ENCODE measurements around the gene COX6B1.
A peak's percentile ranks its signal among the peaks of the same experiment; 100 is the strongest.
"Not testable (repeated sequence)": the region's sequence is repeated elsewhere in the genome, so short reads cannot be mapped to it uniquely, and the experiment has no call there.

Gene COX6B1

GRCh38 chr19:35648017-35648961 is at the start of gene COX6B1:
Gene COX6B1, plus strand, starts transcription at chr19:35648323. Its CDS starts 2,921 bp downstream, at chr19:35651244.
- peak; percentile 98 for FAIRE-seq

- no peak for FAIRE-seq
Measured at GRCh38 chr19:35601971-35602370, 46.2 kb upstream of the COX6B1 start.

GRCh38 chr19:35604436-35604835 is 43.7 kb upstream of the COX6B1 start:
- FAIRE-seq = not testable (repeated sequence)

DNA sequence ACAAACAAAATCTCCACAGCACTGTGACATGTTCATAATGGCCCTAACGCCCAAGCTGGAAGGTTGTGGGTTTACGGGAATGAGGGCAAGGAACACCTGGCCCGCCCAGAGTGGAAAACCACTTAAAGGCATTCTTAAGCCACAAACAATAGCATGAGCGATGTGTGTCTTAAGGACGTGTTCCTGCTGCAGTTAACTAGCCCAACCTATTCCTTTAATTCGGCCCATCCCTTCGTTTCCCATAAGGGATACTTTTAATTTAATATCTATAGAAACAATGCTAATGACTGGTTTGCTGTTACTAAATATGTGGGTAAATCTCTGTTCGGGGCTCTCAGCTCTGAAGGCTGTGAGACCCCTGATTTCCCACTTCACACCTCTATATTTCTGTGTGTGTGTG is 41.0 kb upstream of the COX6B1 start:
- not testable (repeated sequence) for FAIRE-seq

GRCh38 chr19:35607661-35608060 is 40.5 kb upstream of the COX6B1 start:
- FAIRE-seq = no peak

DNA sequence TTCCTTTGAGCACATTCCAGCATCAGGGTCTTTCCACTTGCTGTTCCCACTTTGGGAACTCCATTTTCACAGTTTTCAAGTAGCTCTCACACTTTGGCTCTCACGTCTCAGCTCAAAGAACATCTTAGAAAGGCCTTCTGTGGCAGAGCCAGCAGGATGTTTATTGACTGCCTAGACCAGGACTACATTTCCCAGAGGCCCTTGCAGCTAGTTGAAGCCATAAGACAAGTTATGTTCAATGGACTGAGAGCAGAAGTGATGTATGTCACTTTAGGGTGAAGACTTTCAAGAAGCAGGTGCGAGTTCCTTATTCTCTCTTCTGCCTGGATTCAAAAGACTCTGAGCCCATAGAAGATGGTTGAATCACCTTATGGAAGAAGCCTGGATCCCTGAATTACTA is 39.9 kb upstream of the COX6B1 start:
- no peak for FAIRE-seq

- FAIRE-seq = no peak
Measured at GRCh38 chr19:35609851-35610353, 38.2 kb upstream of the COX6B1 start.

DNA sequence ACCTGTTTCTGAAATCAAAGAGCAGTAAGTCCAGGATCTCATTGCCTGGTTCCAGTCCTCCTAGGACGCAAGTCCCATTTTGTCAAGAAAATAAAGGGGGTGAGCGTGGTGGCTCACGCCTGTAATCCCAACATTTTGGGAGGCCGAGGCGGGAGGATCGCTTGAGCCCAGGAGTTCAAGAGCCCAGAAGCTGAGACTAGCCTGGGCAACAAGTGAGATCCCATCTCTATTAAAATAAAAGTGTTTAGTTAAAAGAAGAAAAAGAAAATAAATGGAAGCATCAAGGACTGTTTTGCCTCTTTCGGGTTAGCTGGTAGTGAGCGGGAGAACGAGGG is 35.9 kb upstream of the COX6B1 start:
- no peak for FAIRE-seq

GRCh38 chr19:35612559-35613321 is 35.4 kb upstream of the COX6B1 start, which contains the start of gene HAUS5:
Gene HAUS5, plus strand, starts transcription at chr19:35612735. Its CDS starts 60 bp downstream, at chr19:35612795.
- FAIRE-seq = peak; percentile 87

GRCh38 chr19:35613574-35613973 is 34.5 kb upstream of the COX6B1 start:
- FAIRE-seq = no peak

GRCh38 chr19:35615036-35615435 is 33.1 kb upstream of the COX6B1 start:
- no peak for FAIRE-seq

DNA sequence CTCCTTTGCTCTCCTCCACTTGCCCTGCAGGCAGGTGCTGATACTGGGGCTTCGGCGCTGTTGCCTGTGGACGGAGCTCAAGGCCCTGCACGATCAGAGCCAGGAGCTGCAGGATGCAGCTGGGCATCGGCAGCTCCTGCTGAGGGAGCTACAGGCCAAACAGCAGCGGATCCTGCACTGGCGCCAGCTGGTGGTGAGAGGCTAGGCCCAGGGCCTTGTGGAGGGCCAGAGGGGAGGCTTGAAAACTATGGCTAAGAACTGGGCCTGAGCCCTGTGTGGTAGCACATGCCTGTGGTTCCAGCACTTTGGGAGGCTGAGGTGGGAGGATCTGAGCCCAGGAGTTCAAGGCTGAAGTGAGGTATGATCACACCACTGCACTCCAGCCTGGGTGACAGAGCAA is 29.3 kb upstream of the COX6B1 start:
- FAIRE-seq = no peak

DNA sequence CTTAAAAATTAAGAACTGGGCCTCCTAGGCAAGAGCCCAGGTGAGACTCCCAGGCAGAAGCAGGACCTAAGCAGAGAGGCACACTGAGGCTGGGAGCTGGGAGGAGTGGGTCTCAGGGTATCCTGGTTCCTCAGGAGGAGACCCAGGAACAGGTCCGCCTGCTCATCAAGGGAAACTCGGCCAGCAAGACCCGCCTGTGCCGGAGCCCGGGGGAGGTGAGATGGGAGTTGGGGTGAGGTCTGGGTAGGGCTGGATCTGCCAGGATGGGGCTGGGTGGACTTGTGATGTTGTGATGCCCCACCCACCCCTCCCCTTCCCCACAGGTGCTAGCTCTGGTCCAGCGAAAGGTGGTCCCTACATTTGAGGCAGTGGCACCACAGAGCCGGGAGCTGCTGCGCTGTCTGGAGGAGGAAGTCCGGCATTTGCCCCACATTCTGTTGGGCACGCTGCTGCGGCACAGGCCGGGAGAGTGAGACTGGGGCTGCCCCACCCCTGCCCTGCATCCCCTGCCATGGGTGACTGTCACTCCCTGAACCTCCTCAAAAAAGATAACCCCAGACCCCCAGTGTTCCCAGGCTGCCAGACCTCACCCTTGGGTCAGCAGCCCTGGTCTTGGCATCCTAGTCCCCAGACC is 28.7 kb upstream of the COX6B1 start:
- FAIRE-seq = no peak

DNA sequence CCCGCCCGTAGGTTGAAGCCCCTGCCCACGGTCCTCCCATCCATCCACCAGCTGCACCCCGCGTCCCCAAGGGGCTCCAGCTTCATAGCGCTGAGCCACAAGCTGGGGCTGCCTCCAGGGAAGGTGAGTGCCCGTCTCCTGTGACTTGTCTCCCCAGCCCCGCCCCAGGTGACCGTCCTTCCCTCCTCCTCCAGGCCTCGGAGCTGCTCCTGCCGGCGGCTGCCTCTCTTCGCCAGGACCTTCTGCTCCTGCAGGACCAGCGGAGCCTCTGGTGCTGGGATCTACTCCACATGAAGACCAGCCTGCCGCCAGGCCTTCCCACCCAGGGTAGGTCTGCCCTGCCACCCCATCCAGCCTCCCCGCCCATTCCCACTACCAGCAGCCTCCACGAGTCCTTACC is 28.1 kb upstream of the COX6B1 start:
- FAIRE-seq = no peak

GRCh38 chr19:35621708-35622107 is 26.4 kb upstream of the COX6B1 start:
- FAIRE-seq = no peak

- no peak for FAIRE-seq
Measured at GRCh38 chr19:35622750-35623149, 25.4 kb upstream of the COX6B1 start.

- no peak for FAIRE-seq
Measured at GRCh38 chr19:35623327-35624010, 24.7 kb upstream of the COX6B1 start.

- no peak for FAIRE-seq
Measured at GRCh38 chr19:35628264-35628564, 19.9 kb upstream of the COX6B1 start.

DNA sequence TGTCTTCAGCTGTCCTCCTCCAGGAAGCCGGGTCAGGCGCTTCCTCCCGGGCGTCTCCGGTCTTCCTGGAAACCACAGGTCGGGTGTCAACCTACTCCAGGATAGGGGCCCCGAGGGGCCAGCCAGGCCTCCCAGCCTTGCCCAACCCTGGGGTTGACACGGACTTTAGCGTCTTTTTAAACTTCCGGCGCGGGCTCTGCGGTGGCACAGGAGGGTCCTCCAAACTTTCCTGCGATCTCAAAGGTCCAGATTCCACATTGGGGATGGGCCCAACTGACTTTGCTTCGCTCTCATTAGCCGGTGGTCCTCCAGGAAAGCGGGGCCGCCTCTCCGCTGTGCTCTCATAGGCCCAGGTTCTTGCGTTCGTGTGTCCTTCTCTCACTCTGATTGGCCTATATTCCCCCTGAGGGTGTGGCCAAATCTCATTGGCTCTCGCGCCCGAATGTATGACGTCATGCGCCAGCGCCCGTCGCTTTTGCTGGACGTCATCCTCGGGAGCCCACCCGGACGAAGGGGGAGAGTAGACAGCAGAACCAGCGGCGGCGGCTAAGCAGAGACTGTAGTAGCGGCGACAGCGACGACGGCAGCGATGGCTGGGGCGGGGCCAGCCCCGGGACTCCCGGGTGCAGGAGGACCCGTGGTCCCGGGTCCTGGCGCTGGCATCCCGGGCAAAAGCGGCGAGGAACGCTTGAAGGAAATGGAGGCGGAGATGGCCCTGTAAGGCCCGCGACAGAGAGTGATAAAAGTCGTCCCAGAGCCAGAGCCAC is 19.4 kb upstream of the COX6B1 start, which contains the start of gene RBM42:
TSS of gene RBM42 (plus strand) at position 472 of the 767 bp plus-strand sequence. CDS start at position 590, 118 bp downstream.
- peak; percentile 99 for FAIRE-seq

DNA sequence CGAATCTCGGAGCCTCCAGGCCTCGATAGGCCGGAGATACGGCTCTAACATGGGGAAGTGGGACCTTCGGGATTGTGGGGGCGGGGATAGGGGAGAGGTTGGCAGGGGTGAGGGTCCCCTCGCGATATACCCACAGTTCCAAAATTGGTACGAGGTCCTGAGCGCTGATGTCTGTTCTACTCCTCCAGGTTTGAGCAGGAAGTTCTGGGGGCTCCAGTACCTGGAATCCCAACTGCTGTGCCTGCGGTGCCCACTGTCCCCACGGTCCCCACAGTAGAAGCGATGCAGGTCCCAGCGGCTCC is 18.8 kb upstream of the COX6B1 start:
- no peak for FAIRE-seq

DNA sequence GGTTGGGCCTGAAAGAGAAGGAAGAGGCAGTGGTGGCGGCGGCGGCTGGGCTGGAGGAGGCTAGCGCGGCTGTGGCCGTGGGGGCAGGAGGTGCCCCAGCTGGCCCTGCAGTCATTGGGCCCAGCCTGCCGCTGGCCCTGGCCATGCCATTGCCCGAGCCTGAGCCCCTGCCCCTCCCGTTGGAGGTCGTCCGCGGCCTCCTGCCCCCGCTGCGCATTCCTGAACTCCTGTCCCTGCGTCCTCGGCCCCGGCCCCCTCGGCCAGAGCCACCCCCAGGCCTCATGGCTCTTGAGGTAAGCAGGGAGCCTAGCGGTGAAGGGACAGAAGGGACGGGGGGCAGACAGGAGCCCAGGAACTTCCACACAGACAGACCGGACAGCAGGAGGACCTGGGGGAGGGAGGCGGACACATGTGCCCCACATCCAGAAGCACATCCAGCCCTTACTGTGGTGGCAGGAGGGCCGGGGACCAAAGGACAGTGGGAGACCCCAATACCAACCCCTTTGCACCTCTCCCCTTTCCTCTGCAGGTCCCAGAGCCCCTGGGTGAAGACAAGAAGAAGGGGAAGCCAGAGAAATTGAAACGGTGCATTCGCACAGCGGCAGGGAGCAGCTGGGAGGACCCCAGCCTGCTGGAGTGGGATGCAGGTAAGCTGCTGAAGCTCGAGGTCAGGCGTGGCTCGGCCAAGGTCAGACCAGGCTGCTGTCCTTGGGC is 14.2 kb upstream of the COX6B1 start:
- FAIRE-seq = no peak
